Measurements from ENCODE around the gene ZNF136. TPM values are rescaled to one million over a fixed set of nuclear protein-coding genes. Genes with fewer than 3 reads are reported as not detected.

The ZNF136 gene
- total RNA-seq, 2 experiments from 2014 or later = 10.2 to 10.3 TPM

GRCh38 chr19:12199757-12200419 lies 37.0 kb downstream of the ZNF136 start:
- no peak overlapping the region for H3K4me3 Mint-ChIP-seq
- ChIA-PET CTCF (no interaction called here), POLR2A (no interaction called here)
- intact Hi-C loops (cut with micrococcal nuclease) = loop anchor here (5.0 kb wide), 1 partner anchor 147 kb away; no protein-coding TSS in a partner anchor
- TF ChIP-seq, protein P1, sequence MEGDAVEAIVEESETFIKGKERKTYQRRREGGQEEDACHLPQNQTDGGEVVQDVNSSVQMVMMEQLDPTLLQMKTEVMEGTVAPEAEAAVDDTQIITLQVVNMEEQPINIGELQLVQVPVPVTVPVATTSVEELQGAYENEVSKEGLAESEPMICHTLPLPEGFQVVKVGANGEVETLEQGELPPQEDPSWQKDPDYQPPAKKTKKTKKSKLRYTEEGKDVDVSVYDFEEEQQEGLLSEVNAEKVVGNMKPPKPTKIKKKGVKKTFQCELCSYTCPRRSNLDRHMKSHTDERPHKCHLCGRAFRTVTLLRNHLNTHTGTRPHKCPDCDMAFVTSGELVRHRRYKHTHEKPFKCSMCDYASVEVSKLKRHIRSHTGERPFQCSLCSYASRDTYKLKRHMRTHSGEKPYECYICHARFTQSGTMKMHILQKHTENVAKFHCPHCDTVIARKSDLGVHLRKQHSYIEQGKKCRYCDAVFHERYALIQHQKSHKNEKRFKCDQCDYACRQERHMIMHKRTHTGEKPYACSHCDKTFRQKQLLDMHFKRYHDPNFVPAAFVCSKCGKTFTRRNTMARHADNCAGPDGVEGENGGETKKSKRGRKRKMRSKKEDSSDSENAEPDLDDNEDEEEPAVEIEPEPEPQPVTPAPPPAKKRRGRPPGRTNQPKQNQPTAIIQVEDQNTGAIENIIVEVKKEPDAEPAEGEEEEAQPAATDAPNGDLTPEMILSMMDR (IDR thresholded peaks at IDR 0.05) = no peak
- H3K27ac Mint-ChIP-seq = no peak overlapping the region
- H3K36me3 Mint-ChIP-seq (ENCODE audit: low read depth) = peaks cover 33% of the 10 kb centered on the region
- peaks cover 22% of the 10 kb centered on the region for H3K4me1 Mint-ChIP-seq (ENCODE audit: low read depth)
- H3K9me3 Mint-ChIP-seq = peaks cover 16% of the 10 kb centered on the region
- DNase-seq = no peak
- ATAC-seq = no peak
- no peaks in the 10 kb centered on the region for H3K27me3 Mint-ChIP-seq

DNA sequence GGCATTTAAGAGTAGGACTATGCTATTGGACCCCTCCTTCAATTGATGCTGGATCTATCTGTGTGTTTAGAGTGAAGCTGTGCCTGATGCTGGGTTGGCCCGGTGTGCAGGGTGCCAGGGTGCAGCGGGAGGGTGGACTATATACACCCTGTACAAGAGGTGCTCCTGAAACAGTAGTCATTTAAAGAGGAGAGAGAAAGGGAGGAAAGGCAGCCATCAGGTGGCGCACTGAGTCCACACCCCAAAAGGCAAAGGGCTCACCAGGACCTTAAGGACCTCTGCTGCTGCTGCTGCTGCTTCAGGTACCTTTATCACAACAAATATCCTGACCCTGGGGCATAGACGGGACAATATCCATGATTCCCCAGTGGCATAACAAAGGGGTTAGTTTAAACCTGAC lies 39.4 kb downstream of the ZNF136 start:
- H3K4me1 Mint-ChIP-seq (ENCODE audit: low read depth) = peaks cover 16% of the 10 kb centered on the region
- no peak overlapping the region for H3K4me3 Mint-ChIP-seq
- H3K27ac Mint-ChIP-seq = no peak overlapping the region
- peaks cover 21% of the 10 kb centered on the region for H3K9me3 Mint-ChIP-seq
- intact Hi-C loops (cut with micrococcal nuclease) = loop anchor here (5.0 kb wide), 1 partner anchor 145 kb away; no protein-coding TSS in a partner anchor
- H3K36me3 Mint-ChIP-seq (ENCODE audit: low read depth) = peaks cover 27% of the 10 kb centered on the region
- ChIA-PET POLR2A (no interaction called here), CTCF (no interaction called here)
- ATAC-seq = peak; percentile 89
- no peaks in the 10 kb centered on the region for H3K27me3 Mint-ChIP-seq
- peak; percentile 83 for DNase-seq
- TF ChIP-seq, protein P1 (IDR thresholded peaks at IDR 0.05) = no peak

- Mint-ChIP-seq H3K36me3 (ENCODE audit: low read depth) (peaks cover 38% of the 10 kb centered on the region), H3K4me3 (no peak overlapping the region), H3K27ac (no peak overlapping the region), H3K27me3 (no peaks in the 10 kb centered on the region), H3K9me3 (peaks cover 35% of the 10 kb centered on the region), H3K4me1 (ENCODE audit: low read depth) (peaks cover 5% of the 10 kb centered on the region)
- TF ChIP-seq, protein P1 (IDR thresholded peaks at IDR 0.05) = no peak
- POLR2A ChIA-PET = no interaction called here
- ATAC-seq (no peak), DNase-seq (no peak)
- CTCF ChIA-PET = no interaction called here
- intact Hi-C loops (cut with micrococcal nuclease) = no loop called here
Observed at GRCh38 chr19:12205296-12205695, 42.4 kb downstream of the ZNF136 start.

- TF ChIP-seq, protein P1 (IDR thresholded peaks at IDR 0.05) = no peak
Observed at GRCh38 chr19:12208221-12208620, 45.3 kb downstream of the ZNF136 start.

GRCh38 chr19:12217332-12217731 lies 54.4 kb downstream of the ZNF136 start:
- Mint-ChIP-seq H3K4me1 (ENCODE audit: low read depth) (no peaks in the 10 kb centered on the region), H3K36me3 (ENCODE audit: low read depth) (peaks cover 43% of the 10 kb centered on the region), H3K27me3 (no peaks in the 10 kb centered on the region), H3K4me3 (no peak overlapping the region), H3K27ac (no peak overlapping the region), H3K9me3 (peaks cover 43% of the 10 kb centered on the region)
- POLR2A ChIA-PET = no interaction called here
- intact Hi-C loops (cut with micrococcal nuclease) = no loop called here
- CTCF ChIA-PET = no interaction called here
- ATAC-seq = no peak
- TF ChIP-seq, protein P1 (IDR thresholded peaks at IDR 0.05) = no peak
- no peak for DNase-seq

More at GRCh38 chr19:12208221-12208620, 45.3 kb downstream of the ZNF136 start:
- Mint-ChIP-seq H3K27me3 (no peaks in the 10 kb centered on the region), H3K9me3 (peaks cover 41% of the 10 kb centered on the region), H3K36me3 (ENCODE audit: low read depth) (peaks cover 49% of the 10 kb centered on the region), H3K4me3 (no peak overlapping the region), H3K27ac (no peak overlapping the region), H3K4me1 (ENCODE audit: low read depth) (no peaks in the 10 kb centered on the region)
- CTCF ChIA-PET = no interaction called here
- ATAC-seq (no peak), DNase-seq (no peak)
- POLR2A ChIA-PET = no interaction called here
- intact Hi-C loops (cut with micrococcal nuclease) = no loop called here
